Stimulated activated CD8-positive, alpha-beta memory T cell treated with anti-CD3 and anti-CD28 coated beads, Interleukin-15, amount 100 ng/mL, for 48 hours (primary cell): ENCODE results near the gene FANCD2.
"Not testable (repeated sequence)": the region's sequence is repeated elsewhere in the genome, so short reads cannot be mapped to it uniquely, and the experiment has no call there.

Experiments
- DNase-seq, 2 donors: peaks; one replicate each; pipeline ENCODE4 v3.0.0-alpha.2; 2020; ENCODE audit warnings: low read depth in 2 of 2

FANCD2 gene

GRCh38 chr3:10106919-10107318, 80.7 kb downstream of the FANCD2 start:
- DNase-seq: no peak

- DNase-seq: no peak
Observed at GRCh38 chr3:10108091-10108490, 81.9 kb downstream of the FANCD2 start, which contains the start of gene FANCD2OS. Gene FANCD2OS (minus strand): TSS chr3:10108255. CDS start chr3:10104774, 3,481 bp downstream.

GRCh38 chr3:10115326-10116137, 89.3 kb downstream of the FANCD2 start, which contains the start of gene BRK1:
Gene BRK1 (plus strand): TSS chr3:10115675. CDS start chr3:10115702, 27 bp downstream.
- DNase-seq: peak; percentile 90 to 92

- no peak for DNase-seq
Observed at GRCh38 chr3:10116138-10116460, 89.9 kb downstream of the FANCD2 start.

GRCh38 chr3:10116928-10117327, 90.7 kb downstream of the FANCD2 start:
- DNase-seq: no peak

- no peak for DNase-seq
Observed at GRCh38 chr3:10119376-10119775, 93.1 kb downstream of the FANCD2 start.

GRCh38 chr3:10121064-10121463, 94.8 kb downstream of the FANCD2 start:
- no peak for DNase-seq

- no peak for DNase-seq
Observed at GRCh38 chr3:10122724-10123123, 96.5 kb downstream of the FANCD2 start.

GRCh38 chr3:10135872-10136271, 109.6 kb downstream of the FANCD2 start:
- not testable (repeated sequence) for DNase-seq

- no peak for DNase-seq
Observed at GRCh38 chr3:10136426-10137005, 110.3 kb downstream of the FANCD2 start.

GRCh38 chr3:10137178-10137577, 110.9 kb downstream of the FANCD2 start:
- DNase-seq: no peak

- DNase-seq: no peak
Observed at GRCh38 chr3:10140996-10141546, 114.8 kb downstream of the FANCD2 start.

GRCh38 chr3:10142707-10143560, 116.7 kb downstream of the FANCD2 start:
- DNase-seq: no peak

GRCh38 chr3:10145685-10146084, 119.4 kb downstream of the FANCD2 start:
- DNase-seq: no peak

GRCh38 chr3:10149226-10149625, 123.0 kb downstream of the FANCD2 start:
- DNase-seq: no peak

- DNase-seq: no peak
Observed at GRCh38 chr3:10150987-10151386, 124.8 kb downstream of the FANCD2 start.
